HEK293 (cell line): ENCODE data around the gene FIGNL2.
A peak's percentile ranks its signal among the peaks of the same experiment; 100 is the strongest.
"Not testable (repeated sequence)": the region's sequence is repeated elsewhere in the genome, so short reads cannot be mapped to it uniquely, and the experiment has no call there.

Experiments
- CTCF ChIA-PET: fragments of 350-600 bp; formaldehyde crosslinking; extraction: SDS; loops from one replicate; lab custom pipeline; 2021; ENCODE audit warnings: antibody characterized with exemption; lab: Yijun Ruan, JAX
- POLR2A ChIA-PET: fragments of 300-600 bp; formaldehyde crosslinking; extraction: SDS; loops from one replicate; lab custom pipeline; 2020; ENCODE audit warnings: antibody characterized with exemption, inconsistent platforms; lab: Yijun Ruan, JAX
- H3K27ac ChIP-seq: fragments of 200-500 bp; sonication (Bioruptor generic); 2 replicates; pipeline ENCODE4 v1.5.1; 2014; ENCODE audit warnings: low read depth, low read length, control low read depth, inconsistent platforms; ENCODE audit errors: extremely low read depth
- H3K36me3 ChIP-seq, 2 experiments: fragments of 200-500 bp in 1 of 2; sonication (Bioruptor generic) in 1 of 2; 1 replicate in 1 of 2; 2 replicates in 1 of 2; pipeline ENCODE4 v1.5.1; 2014 to 2017; ENCODE audit warnings: inconsistent platforms in 2 of 2, low read length in 2 of 2; ENCODE audit not compliant: control insufficient read depth in 2 of 2, insufficient read depth in 1 of 2
- H3K4me1 ChIP-seq: fragments of 200-500 bp; sonication (Bioruptor generic); 2 replicates; pipeline ENCODE4 v1.5.1; 2014; ENCODE audit warnings: mild to moderate bottlenecking, low read length, inconsistent platforms; ENCODE audit not compliant: control insufficient read depth, insufficient read depth
- H3K4me3 ChIP-seq: 2 replicates; pipeline ENCODE4 v1.5.1; 2011; ENCODE audit warnings: low read depth, mild to moderate bottlenecking, control low read depth, low read length, moderate library complexity
- H3K9me3 ChIP-seq: fragments of 200-500 bp; sonication (Bioruptor generic); 2 replicates; pipeline ENCODE4 v1.5.1; 2014; ENCODE audit warnings: low read depth, low read length, inconsistent platforms; ENCODE audit not compliant: control insufficient read depth, insufficient read depth
- KLF1 ChIP-seq: fragments of 450-650 bp; formaldehyde crosslinking; IDR thresholded peaks from 2 replicates; pipeline ENCODE4 v1.5.1; 2016; ENCODE audit warnings: missing biosample characterization, missing genetic modification characterization
- KLF9 ChIP-seq: fragments of 450-650 bp; formaldehyde crosslinking; IDR thresholded peaks from 2 replicates; pipeline ENCODE4 v1.5.1; 2016; ENCODE audit warnings: missing biosample characterization, missing genetic modification characterization, low read depth
- OSR2 ChIP-seq: fragments of 450-650 bp; formaldehyde crosslinking; IDR thresholded peaks from 2 replicates; pipeline ENCODE4 v1.5.1; 2016; ENCODE audit warnings: missing biosample characterization, missing genetic modification characterization
- PRDM1 ChIP-seq: fragments of 450-650 bp; formaldehyde crosslinking; IDR thresholded peaks from 2 replicates; pipeline ENCODE4; 2016; ENCODE audit warnings: missing biosample characterization, missing genetic modification characterization
- TRIM28 ChIP-seq: IDR thresholded peaks from 2 replicates; pipeline ENCODE4 v1.6.1; 2011; ENCODE audit warnings: low read length, control low read depth, borderline replicate concordance
- ZNF114 ChIP-seq: fragments of 450-650 bp; formaldehyde crosslinking; IDR thresholded peaks from 2 replicates; pipeline ENCODE4 v1.5.0; 2017; ENCODE audit warnings: missing biosample characterization, missing genetic modification characterization
- ZNF266 ChIP-seq: fragments of 450-650 bp; formaldehyde crosslinking; IDR thresholded peaks from 2 replicates; pipeline ENCODE4 v1.5.1; 2016; ENCODE audit warnings: missing biosample characterization, missing genetic modification characterization, low read depth
- ZNF335 ChIP-seq: fragments of 450-650 bp; formaldehyde crosslinking; conservative IDR thresholded peaks from 2 replicates; pipeline ENCODE4 v1.5.1; 2016; ENCODE audit warnings: missing biosample characterization, missing genetic modification characterization
- ZNF366 ChIP-seq: fragments of 450-650 bp; formaldehyde crosslinking; conservative IDR thresholded peaks from 2 replicates; pipeline ENCODE4 v1.5.1; 2016; ENCODE audit warnings: missing biosample characterization, missing genetic modification characterization
- ZNF416 ChIP-seq: fragments of 450-650 bp; formaldehyde crosslinking; IDR thresholded peaks from 2 replicates; pipeline ENCODE4 v1.5.1; 2016; ENCODE audit warnings: missing biosample characterization, missing genetic modification characterization
- ZNF426 ChIP-seq: fragments of 450-650 bp; formaldehyde crosslinking; IDR thresholded peaks from 2 replicates; pipeline ENCODE4 v1.5.1; 2017; ENCODE audit warnings: missing biosample characterization, missing genetic modification characterization, mild to moderate bottlenecking, inconsistent platforms, moderate library complexity
- ZNF548 ChIP-seq: fragments of 450-650 bp; formaldehyde crosslinking; IDR thresholded peaks from 2 replicates; pipeline ENCODE4 v1.5.1; 2016; ENCODE audit warnings: missing biosample characterization, missing genetic modification characterization
- ZNF549 ChIP-seq: fragments of 450-650 bp; IDR thresholded peaks from 2 replicates; pipeline ENCODE4 v1.5.1; 2018; ENCODE audit warnings: missing biosample characterization, missing genetic modification characterization, mild to moderate bottlenecking, inconsistent platforms, moderate library complexity
- ZNF571 ChIP-seq: fragments of 450-650 bp; formaldehyde crosslinking; IDR thresholded peaks from 2 replicates; pipeline ENCODE4 v1.5.0; 2017; ENCODE audit warnings: missing biosample characterization, missing genetic modification characterization
- ZNF600 ChIP-seq: fragments of 450-650 bp; formaldehyde crosslinking; IDR thresholded peaks from 2 replicates; pipeline ENCODE4 v1.5.1; 2016; ENCODE audit warnings: missing biosample characterization, missing genetic modification characterization
- ZSCAN23 ChIP-seq: fragments of 450-650 bp; formaldehyde crosslinking; IDR thresholded peaks from 2 replicates; pipeline ENCODE4 v1.5.1; 2016; ENCODE audit warnings: missing biosample characterization, missing genetic modification characterization
- TF ChIP-seq, protein P1 (sequence below): fragments of 450-650 bp; formaldehyde crosslinking; IDR thresholded peaks from 2 replicates; pipeline ENCODE4 v1.5.1; 2016; ENCODE audit warnings: missing biosample characterization, missing genetic modification characterization
- TF ChIP-seq, protein P2 (sequence below): fragments of 450-650 bp; formaldehyde crosslinking; IDR thresholded peaks from 2 replicates; pipeline ENCODE4 v1.5.1; 2016; ENCODE audit warnings: missing biosample characterization, missing genetic modification characterization

The FIGNL2 gene

DNA sequence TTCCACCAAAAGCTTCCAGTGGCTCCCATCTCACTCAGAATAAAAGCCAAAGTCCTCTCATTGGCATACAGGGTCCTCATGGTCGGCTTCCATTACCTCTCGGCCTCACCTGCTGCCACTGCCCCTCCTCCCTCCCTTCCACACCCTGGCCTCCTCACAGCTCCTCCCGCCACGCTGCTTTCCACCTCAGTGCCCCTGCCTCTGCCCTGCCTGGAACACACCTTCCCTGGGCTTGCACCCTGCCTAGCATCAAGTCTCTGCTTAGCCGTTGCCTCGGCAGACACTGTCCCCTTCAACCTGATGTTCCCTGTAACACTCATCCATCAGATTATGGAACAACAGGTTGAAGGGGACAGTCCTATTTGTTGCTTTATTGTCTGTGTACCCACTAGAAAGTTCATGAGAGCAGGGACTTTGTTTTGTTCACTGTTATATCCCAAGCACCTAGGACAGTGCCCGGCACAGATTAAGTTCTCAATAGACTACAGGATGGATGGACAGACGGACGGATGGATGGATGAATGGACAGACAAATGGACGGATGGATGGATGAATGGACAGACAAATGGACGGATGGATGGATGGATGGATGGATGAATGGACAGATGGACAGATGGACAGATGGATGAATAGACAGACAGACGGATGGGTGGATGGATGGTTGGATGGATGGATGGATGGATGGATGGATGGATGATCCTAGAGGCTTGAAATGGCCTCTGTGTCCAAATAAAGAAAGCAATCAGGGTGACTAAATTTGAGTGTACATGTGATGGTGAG, 14.9 kb downstream of the FIGNL2 start (continued):
- TF ChIP-seq, protein P1, sequence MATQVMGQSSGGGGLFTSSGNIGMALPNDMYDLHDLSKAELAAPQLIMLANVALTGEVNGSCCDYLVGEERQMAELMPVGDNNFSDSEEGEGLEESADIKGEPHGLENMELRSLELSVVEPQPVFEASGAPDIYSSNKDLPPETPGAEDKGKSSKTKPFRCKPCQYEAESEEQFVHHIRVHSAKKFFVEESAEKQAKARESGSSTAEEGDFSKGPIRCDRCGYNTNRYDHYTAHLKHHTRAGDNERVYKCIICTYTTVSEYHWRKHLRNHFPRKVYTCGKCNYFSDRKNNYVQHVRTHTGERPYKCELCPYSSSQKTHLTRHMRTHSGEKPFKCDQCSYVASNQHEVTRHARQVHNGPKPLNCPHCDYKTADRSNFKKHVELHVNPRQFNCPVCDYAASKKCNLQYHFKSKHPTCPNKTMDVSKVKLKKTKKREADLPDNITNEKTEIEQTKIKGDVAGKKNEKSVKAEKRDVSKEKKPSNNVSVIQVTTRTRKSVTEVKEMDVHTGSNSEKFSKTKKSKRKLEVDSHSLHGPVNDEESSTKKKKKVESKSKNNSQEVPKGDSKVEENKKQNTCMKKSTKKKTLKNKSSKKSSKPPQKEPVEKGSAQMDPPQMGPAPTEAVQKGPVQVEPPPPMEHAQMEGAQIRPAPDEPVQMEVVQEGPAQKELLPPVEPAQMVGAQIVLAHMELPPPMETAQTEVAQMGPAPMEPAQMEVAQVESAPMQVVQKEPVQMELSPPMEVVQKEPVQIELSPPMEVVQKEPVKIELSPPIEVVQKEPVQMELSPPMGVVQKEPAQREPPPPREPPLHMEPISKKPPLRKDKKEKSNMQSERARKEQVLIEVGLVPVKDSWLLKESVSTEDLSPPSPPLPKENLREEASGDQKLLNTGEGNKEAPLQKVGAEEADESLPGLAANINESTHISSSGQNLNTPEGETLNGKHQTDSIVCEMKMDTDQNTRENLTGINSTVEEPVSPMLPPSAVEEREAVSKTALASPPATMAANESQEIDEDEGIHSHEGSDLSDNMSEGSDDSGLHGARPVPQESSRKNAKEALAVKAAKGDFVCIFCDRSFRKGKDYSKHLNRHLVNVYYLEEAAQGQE (tag by site-specific recombination) = peak; percentile 60
- TF ChIP-seq ZNF426 (no peak), KLF9 (tag by site-specific recombination) (no peak), ZNF600 (tag by site-specific recombination) (no peak), ZNF335 (tag by site-specific recombination) (no peak), ZNF366 (tag by site-specific recombination) (peak; percentile 99), KLF1 (tag by site-specific recombination) (no peak)
- TF ChIP-seq, protein P2, sequence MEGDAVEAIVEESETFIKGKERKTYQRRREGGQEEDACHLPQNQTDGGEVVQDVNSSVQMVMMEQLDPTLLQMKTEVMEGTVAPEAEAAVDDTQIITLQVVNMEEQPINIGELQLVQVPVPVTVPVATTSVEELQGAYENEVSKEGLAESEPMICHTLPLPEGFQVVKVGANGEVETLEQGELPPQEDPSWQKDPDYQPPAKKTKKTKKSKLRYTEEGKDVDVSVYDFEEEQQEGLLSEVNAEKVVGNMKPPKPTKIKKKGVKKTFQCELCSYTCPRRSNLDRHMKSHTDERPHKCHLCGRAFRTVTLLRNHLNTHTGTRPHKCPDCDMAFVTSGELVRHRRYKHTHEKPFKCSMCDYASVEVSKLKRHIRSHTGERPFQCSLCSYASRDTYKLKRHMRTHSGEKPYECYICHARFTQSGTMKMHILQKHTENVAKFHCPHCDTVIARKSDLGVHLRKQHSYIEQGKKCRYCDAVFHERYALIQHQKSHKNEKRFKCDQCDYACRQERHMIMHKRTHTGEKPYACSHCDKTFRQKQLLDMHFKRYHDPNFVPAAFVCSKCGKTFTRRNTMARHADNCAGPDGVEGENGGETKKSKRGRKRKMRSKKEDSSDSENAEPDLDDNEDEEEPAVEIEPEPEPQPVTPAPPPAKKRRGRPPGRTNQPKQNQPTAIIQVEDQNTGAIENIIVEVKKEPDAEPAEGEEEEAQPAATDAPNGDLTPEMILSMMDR = no peak

DNA sequence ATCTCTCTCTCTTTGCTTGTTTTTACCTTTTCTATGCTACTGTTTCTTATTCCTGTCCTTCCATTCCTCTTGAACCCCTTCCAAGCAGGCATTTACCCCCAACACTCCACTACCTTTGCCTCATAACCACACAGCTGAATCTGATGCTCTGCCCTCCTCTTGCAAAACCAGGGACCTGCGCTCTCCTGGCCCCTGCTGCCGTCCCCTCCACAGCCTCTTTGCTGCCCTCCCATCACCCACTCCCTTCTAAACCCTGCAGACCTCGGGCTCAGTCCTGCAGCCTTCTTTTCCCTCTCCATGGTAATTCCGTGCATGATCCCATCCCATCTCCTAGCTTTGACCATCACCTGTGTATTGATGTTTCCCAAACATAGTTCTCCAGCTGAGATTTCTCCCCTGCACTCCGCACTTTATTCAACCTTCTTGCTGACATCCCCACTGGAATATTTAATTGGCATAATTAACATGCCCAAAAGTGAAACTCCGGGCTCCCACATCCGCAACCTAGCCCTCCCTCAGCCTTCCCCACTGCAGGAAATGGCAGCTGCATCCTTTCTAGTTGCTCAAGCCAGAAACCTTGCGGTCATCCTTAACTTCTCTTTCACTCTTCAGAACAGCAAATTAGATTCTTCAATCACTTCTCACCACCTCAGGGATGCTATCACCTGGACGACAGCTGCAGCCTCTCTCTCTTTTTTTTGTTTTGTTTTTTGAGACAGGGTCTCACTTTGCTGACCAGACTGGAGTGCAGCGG, 16.0 kb downstream of the FIGNL2 start:
- H3K9me3 ChIP-seq = no peaks in the 10 kb centered on the region
- no peak overlapping the region for H3K4me3 ChIP-seq
- CTCF ChIA-PET = interaction anchor here (0.6 to 1.8 kb wide), 6 partner anchors 9 to 591 kb away, joined by 3 to 6 read pairs (median 4); no protein-coding TSS in a partner anchor
- TF ChIP-seq, protein P1 (tag by site-specific recombination) = no peak
- TF ChIP-seq TRIM28 (no peak), ZNF548 (tag by site-specific recombination) (no peak), ZNF416 (tag by site-specific recombination) (no peak), ZNF114 (no peak), ZSCAN23 (no peak), OSR2 (no peak), ZNF266 (no peak), PRDM1 (tag by site-specific recombination) (no peak), ZNF549 (tag by site-specific recombination) (no peak), ZNF571 (tag by site-specific recombination) (no peak)
- POLR2A ChIA-PET = interaction anchor here (2.0 kb wide), 1 partner anchor 12 kb away, joined by 6 read pairs; no protein-coding TSS in a partner anchor
- no peaks in the 10 kb centered on the region for H3K36me3 ChIP-seq
- H3K27ac ChIP-seq = no peak overlapping the region
- no peaks in the 10 kb centered on the region for H3K4me1 ChIP-seq

DNA sequence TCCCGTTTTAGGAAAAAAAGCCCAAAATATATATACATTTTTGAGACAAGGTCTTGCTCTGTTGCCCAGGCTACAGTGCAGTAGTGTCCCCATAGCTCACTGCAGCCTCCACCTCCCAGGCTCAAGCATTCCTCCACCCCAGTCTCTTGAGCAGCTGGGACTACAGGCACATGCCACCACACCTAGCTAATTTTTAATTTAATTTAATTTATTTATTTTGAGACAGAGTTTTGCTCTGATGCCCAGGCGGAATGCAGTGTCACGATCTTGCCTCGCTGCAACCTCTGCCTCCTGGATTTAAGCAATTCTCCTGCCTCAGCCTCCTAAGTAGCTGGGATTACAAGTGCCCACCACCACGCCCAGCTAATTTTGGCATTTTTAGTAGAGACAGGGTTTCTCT, 16.7 kb downstream of the FIGNL2 start:
- ChIA-PET CTCF (interaction anchor here (0.6 to 1.8 kb wide), 4 partner anchors 9 to 299 kb away, joined by 3 to 6 read pairs (median 4); no protein-coding TSS in a partner anchor), POLR2A (interaction anchor here (2.0 kb wide), 1 partner anchor 11 kb away, joined by 6 read pairs; no protein-coding TSS in a partner anchor)
- not testable (repeated sequence) for H3K27ac ChIP-seq, H3K4me3 ChIP-seq, H3K36me3 ChIP-seq, H3K9me3 ChIP-seq, H3K4me1 ChIP-seq
